OCI-LY3 (cell line): ENCODE data around the gene FARP1.

Source experiments
- H2AFZ ChIP-seq: fragments of 200-600, 300-600 bp; shearing (Covaris generic); 2 replicates; pipeline ENCODE4 v1.6.0; 2014; ENCODE audit warnings: antibody characterized with exemption, low read depth, low read length
- H3K27ac ChIP-seq: fragments of 200-600, 300-600 bp; sonication (generic); 2 replicates; pipeline ENCODE4 v1.5.1; 2014; ENCODE audit warnings: mild to moderate bottlenecking, low read length, moderate library complexity, mixed read lengths
- H3K27me3 ChIP-seq: fragments of 200-600, 300-600 bp; sonication (generic); 2 replicates; pipeline ENCODE4 v1.6.1; 2014; ENCODE audit warnings: low read depth, low read length, mixed read lengths
- H3K36me3 ChIP-seq: fragments of 200-600, 300-600 bp; sonication (generic); replicated peaks from 2 replicates; pipeline ENCODE3; 2014; ENCODE audit warnings: low read depth, low read length, mixed read lengths
- H3K4me1 ChIP-seq: fragments of 300-600, 200-600 bp; sonication (generic); 2 replicates; pipeline ENCODE4 v1.6.1; 2014; ENCODE audit warnings: low read length, mixed read lengths
- H3K4me2 ChIP-seq: fragments of 200-600, 300-600 bp; sonication (generic); 2 replicates; pipeline ENCODE4 v1.6.1; 2014; ENCODE audit warnings: low read length, mixed read lengths
- H3K4me3 ChIP-seq: fragments of 300-600, 200-600 bp; sonication (generic); 2 replicates; pipeline ENCODE4 v1.5.1; 2014; ENCODE audit warnings: antibody characterized with exemption, mild to moderate bottlenecking, low read length, moderate library complexity
- H3K79me2 ChIP-seq: fragments of 300-600, 200-600 bp; shearing (Covaris generic); 2 replicates; pipeline ENCODE4 v1.6.1; 2014; ENCODE audit warnings: mild to moderate bottlenecking, low read length, mixed read lengths
- H3K9ac ChIP-seq: fragments of 300-600, 200-600 bp; shearing (Covaris generic); 2 replicates; pipeline ENCODE4 v1.6.0; 2014; ENCODE audit warnings: mild to moderate bottlenecking, low read length, moderate library complexity
- H3K9me3 ChIP-seq: fragments of 200-600, 300-600 bp; shearing (Covaris generic); 2 replicates; pipeline ENCODE4 v1.6.1; 2014; ENCODE audit warnings: low read length, mixed read lengths; ENCODE audit not compliant: insufficient read depth
- H4K20me1 ChIP-seq: fragments of 200-600, 300-600 bp; sonication (generic); 2 replicates; pipeline ENCODE4 v1.6.1; 2016; ENCODE audit warnings: low read length, mixed read lengths; ENCODE audit not compliant: insufficient read depth
- EZH2phosphoT487 ChIP-seq: fragments of 200-600 bp; shearing (Covaris generic); IDR thresholded peaks from 2 replicates; pipeline ENCODE4 v1.6.1; 2018; ENCODE audit warnings: antibody characterized with exemption, mixed run types, low read depth
- TF ChIP-seq, protein P1 (sequence below): fragments of 200-600, 300-600 bp; sonication (generic); IDR thresholded peaks from 2 replicates; pipeline ENCODE4 v1.5.1; 2014; ENCODE audit warnings: antibody characterized with exemption, low read length, low read depth

FARP1 gene

DNA sequence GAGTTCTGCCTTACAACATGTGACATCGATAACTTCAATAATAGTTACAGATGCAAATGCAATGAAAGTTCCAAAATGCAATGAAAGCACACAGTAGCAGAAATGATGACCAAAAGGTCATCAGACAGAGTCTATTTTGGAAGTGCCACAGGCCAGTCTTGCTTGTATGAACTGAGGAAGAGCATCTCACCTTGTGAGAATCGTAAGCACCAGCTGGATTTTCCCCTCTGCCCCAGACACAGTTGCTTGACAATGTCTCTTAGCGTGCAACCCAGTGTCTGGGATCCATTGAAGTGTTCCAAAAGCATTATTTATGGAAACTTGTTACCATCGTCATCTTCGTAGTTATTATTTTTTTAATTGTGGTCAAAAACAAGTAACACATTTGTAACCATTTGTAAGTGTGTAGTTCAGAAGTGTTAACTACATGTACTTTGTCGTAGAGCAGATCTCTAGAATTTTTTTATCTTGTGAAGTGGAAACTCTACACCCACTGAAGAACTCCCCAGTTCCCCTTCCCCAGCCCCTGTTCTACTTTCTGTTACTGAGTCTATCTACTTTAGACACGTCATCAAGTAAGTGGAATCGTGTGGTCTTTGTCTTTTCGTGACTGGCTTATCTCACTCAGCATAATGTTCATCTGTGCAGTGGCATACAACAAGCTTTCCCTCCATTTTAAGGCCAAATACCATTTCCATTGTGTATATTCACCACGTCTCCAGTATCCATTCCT, 204.2 kb downstream of the FARP1 start:
- Histone ChIP-seq H3K4me3 (no peak overlapping the region), H2AFZ (no peak overlapping the region), H3K27me3 (peaks cover 15% of the 10 kb centered on the region), H3K4me1 (no peaks in the 10 kb centered on the region), H3K9me3 (no peaks in the 10 kb centered on the region), H3K36me3 (no peaks in the 10 kb centered on the region), H3K4me2 (no peak overlapping the region), H3K79me2 (no peaks in the 10 kb centered on the region), H4K20me1 (no peaks in the 10 kb centered on the region), H3K9ac (no peak overlapping the region), H3K27ac (no peak overlapping the region)
- no peak for TF ChIP-seq EZH2phosphoT487
- TF ChIP-seq, protein P1, sequence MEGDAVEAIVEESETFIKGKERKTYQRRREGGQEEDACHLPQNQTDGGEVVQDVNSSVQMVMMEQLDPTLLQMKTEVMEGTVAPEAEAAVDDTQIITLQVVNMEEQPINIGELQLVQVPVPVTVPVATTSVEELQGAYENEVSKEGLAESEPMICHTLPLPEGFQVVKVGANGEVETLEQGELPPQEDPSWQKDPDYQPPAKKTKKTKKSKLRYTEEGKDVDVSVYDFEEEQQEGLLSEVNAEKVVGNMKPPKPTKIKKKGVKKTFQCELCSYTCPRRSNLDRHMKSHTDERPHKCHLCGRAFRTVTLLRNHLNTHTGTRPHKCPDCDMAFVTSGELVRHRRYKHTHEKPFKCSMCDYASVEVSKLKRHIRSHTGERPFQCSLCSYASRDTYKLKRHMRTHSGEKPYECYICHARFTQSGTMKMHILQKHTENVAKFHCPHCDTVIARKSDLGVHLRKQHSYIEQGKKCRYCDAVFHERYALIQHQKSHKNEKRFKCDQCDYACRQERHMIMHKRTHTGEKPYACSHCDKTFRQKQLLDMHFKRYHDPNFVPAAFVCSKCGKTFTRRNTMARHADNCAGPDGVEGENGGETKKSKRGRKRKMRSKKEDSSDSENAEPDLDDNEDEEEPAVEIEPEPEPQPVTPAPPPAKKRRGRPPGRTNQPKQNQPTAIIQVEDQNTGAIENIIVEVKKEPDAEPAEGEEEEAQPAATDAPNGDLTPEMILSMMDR = no peak

DNA sequence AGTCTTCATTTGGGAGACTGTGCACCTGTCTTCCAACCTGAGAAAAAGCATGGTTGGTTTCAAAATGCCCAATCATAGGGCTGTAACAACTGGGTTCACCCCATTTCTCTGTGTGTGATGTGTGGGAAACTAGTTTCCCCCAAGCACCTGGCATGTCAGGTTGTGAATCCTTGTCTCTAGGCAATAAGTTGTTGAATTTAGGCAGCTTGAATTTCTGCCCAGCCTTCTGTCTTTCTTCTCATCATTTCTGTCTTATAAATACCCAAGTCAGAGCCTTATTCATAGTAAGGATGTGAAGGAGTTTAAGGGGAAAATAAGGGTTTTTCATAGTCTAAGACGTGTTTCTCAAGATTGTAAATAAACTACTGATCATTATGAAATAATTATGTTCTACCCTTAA, 204.9 kb downstream of the FARP1 start:
- Histone ChIP-seq H3K9me3 (no peaks in the 10 kb centered on the region), H3K9ac (no peak overlapping the region), H3K4me3 (no peak overlapping the region), H3K27ac (no peak overlapping the region), H3K79me2 (no peaks in the 10 kb centered on the region), H3K4me1 (no peaks in the 10 kb centered on the region), H2AFZ (no peak overlapping the region), H3K4me2 (no peak overlapping the region), H3K27me3 (peaks cover 15% of the 10 kb centered on the region), H4K20me1 (no peaks in the 10 kb centered on the region), H3K36me3 (no peaks in the 10 kb centered on the region)
- TF ChIP-seq EZH2phosphoT487 = no peak
- TF ChIP-seq, protein P1 = no peak

DNA sequence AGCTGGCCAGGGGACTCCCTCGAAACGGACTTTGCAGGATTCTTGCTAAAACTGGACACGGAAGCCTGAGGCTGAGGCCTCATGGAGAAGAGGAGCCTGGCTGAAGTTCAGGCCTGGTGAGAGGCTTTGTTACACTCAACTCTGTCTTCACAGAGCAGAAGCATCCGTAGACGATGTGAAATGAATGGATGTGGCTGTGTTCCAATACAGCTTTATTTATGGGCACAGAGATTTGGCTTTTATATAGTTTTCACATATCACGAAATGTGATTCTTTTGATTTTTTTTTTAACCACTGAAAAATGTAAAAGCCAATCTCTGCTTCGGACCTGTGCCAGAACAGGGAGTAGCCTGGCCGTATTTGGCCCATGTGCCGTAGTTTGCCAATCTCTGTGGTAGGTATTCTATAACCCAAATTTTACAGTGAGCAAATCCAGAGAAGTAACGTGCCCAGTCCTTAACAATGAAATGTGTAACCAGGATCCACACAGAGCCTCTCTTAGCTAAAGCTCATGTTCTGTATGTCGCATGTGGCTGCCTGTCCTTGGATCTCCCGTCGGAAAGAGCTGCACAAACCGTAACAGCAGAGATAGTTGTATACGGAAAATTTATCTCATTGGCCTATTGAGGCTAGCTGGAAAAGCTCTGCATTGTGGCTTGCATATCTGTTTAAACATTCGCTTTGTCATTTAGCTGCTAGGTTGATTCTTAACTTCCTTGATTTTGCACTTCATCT, 205.7 kb downstream of the FARP1 start:
- Histone ChIP-seq H3K9ac (no peak overlapping the region), H2AFZ (no peak overlapping the region), H3K36me3 (no peaks in the 10 kb centered on the region), H3K4me1 (peaks cover under 1% of the 10 kb centered on the region), H3K79me2 (no peaks in the 10 kb centered on the region), H3K27me3 (peaks cover 10% of the 10 kb centered on the region), H4K20me1 (no peaks in the 10 kb centered on the region), H3K27ac (no peak overlapping the region), H3K4me3 (no peak overlapping the region), H3K4me2 (no peak overlapping the region), H3K9me3 (no peaks in the 10 kb centered on the region)
- TF ChIP-seq EZH2phosphoT487 = no peak
- TF ChIP-seq, protein P1 = no peak

DNA sequence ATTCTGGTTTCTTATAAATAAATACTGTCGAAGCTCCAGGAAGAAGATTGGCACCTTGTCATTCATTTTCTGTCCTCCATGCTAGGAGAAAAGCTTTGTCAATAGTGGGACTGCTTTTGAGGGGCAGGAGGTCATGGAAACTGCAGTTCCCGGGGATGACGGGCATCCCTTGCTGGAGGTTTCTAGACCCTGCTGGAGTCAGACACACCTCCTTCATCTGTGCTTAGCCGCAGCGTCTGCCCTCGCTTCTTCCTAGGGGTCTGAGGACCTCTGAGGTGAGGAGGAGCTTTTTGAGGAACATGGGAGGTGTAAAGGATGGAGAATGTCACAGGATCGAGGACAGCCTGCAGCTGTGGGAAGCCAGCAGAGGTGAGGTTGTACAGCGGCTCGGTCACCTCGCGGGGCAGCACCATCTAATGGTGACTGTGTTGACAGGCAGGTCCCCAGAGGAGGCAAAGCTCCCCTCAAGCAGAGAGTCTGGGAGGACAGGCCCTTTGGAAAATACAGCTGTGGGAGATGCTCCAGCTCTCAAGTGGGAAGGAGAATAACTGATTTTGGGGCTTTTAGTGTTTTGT, 206.9 kb downstream of the FARP1 start:
- Histone ChIP-seq H3K9ac (no peak overlapping the region), H3K4me3 (no peak overlapping the region), H3K27me3 (peaks cover 7% of the 10 kb centered on the region; the same call in 1 of the 2 replicates), H2AFZ (no peak overlapping the region), H3K9me3 (no peaks in the 10 kb centered on the region), H3K27ac (no peak overlapping the region), H3K4me2 (no peak overlapping the region), H3K79me2 (no peaks in the 10 kb centered on the region), H3K36me3 (no peaks in the 10 kb centered on the region), H4K20me1 (no peaks in the 10 kb centered on the region), H3K4me1 (peaks cover 7% of the 10 kb centered on the region)
- TF ChIP-seq EZH2phosphoT487 = no peak
- TF ChIP-seq, protein P1 = peak; percentile 48
